HG02610 (cell line): ENCODE measurements around the gene SELENOM.
"Not testable (repeated sequence)": the region's sequence is repeated elsewhere in the genome, so short reads cannot be mapped to it uniquely, and the experiment has no call there.

Source experiments
- ATAC-seq: cut with Tn5 transposase; IDR thresholded peaks from one replicate; pipeline ENCODE4 v1.9.1; 2021; ENCODE audit warnings: mild to moderate bottlenecking, moderate library complexity; ENCODE audit not compliant: unreplicated experiment

The SELENOM gene

GRCh38 chr22:31106731-31107177 is 614 bp downstream of the SELENOM start:
- no peak for ATAC-seq

GRCh38 chr22:31106001-31106571 is 1.3 kb downstream of the SELENOM start:
- no peak for ATAC-seq

GRCh38 chr22:31105282-31105929 is 2.0 kb downstream of the SELENOM start:
- no peak for ATAC-seq

GRCh38 chr22:31104869-31105268 is 2.5 kb downstream of the SELENOM start:
- no peak for ATAC-seq

GRCh38 chr22:31103899-31104694 is 3.3 kb downstream of the SELENOM start:
- no peak for ATAC-seq

- ATAC-seq = no peak
These were observed 4.3 kb downstream of the SELENOM start for GRCh38 chr22:31103111-31103510.

GRCh38 chr22:31102441-31103081 is 4.8 kb downstream of the SELENOM start:
- no peak for ATAC-seq

GRCh38 chr22:31100762-31101525 is 6.4 kb downstream of the SELENOM start:
- no peak for ATAC-seq

- no peak for ATAC-seq
These were observed 7.3 kb downstream of the SELENOM start for GRCh38 chr22:31099841-31100761.

- no peak for ATAC-seq
These were observed 8.0 kb downstream of the SELENOM start for GRCh38 chr22:31099386-31099785.

GRCh38 chr22:31098632-31099110 is 8.7 kb downstream of the SELENOM start:
- ATAC-seq = no peak

GRCh38 chr22:31097941-31098631 is 9.3 kb downstream of the SELENOM start:
- ATAC-seq = no peak

GRCh38 chr22:31097539-31097938 is 9.8 kb downstream of the SELENOM start:
- ATAC-seq = not testable (repeated sequence)

- no peak for ATAC-seq
These were observed 10.6 kb downstream of the SELENOM start for GRCh38 chr22:31096657-31097279.

GRCh38 chr22:31095637-31096249 is 11.6 kb downstream of the SELENOM start:
- ATAC-seq = no peak

- ATAC-seq = no peak
These were observed 12.6 kb downstream of the SELENOM start for GRCh38 chr22:31094741-31095140.

- no peak for ATAC-seq
These were observed 13.3 kb downstream of the SELENOM start for GRCh38 chr22:31094021-31094551.
